ENCODE measurements around the gene ABLIM2. TPM values are rescaled to one million over a fixed set of nuclear protein-coding genes. Genes with fewer than 3 reads are reported as not detected.

ABLIM2 gene
- polyA plus RNA-seq, 3 donors: 0.21 TPM; not detected in 2

DNA sequence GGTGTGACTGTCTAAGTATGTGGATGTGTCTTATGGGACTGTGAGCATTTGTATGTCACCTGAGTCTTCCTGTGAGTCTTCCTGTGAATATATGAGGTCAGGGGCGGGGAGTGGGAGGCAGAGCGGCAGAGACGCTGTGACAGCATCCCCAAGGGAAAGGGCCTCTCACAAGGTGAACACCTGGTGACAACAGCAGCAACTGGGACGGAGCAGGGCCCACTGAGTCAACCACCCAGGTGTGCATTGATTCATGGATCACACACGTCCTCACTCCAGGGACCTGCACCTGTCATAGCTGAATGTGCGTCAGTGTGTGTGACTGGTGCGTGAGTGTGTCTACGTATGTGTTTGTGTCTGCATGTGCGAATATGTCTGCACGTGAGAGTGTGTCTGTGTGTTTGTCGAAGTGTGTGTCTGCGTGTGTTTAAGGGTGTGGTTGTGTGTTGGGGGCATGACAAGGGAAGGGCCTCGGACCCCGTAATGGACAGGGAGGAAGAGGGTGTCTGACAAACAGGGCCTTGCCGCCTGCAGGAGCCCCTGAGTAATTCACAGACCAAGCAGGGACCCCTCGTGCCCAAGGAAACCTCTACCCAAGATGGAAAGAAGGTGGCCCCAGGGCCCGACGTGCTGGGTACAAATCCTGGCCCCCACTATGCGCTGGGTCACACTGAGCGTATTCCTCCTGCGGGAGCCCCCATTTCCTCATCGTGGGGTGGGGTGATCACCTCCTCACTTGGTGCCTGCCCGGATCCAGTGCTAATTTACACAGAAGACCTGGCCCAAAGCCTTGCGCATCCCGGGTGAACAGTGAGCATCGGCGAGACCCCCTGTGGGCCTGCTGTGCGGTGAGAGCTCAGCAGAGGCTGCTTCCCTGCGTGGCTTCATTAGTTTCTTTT, 76.7 kb downstream of the ABLIM2 start:
- no peaks in the 10 kb centered on the region for H3K36me3 ChIP-seq (replicated peaks in 1 of 2; ENCODE audit: control insufficient read depth in 1 of 2, insufficient read depth in 2 of 2, low read length in 2 of 2)
- TF ChIP-seq, protein P1, sequence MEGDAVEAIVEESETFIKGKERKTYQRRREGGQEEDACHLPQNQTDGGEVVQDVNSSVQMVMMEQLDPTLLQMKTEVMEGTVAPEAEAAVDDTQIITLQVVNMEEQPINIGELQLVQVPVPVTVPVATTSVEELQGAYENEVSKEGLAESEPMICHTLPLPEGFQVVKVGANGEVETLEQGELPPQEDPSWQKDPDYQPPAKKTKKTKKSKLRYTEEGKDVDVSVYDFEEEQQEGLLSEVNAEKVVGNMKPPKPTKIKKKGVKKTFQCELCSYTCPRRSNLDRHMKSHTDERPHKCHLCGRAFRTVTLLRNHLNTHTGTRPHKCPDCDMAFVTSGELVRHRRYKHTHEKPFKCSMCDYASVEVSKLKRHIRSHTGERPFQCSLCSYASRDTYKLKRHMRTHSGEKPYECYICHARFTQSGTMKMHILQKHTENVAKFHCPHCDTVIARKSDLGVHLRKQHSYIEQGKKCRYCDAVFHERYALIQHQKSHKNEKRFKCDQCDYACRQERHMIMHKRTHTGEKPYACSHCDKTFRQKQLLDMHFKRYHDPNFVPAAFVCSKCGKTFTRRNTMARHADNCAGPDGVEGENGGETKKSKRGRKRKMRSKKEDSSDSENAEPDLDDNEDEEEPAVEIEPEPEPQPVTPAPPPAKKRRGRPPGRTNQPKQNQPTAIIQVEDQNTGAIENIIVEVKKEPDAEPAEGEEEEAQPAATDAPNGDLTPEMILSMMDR (IDR thresholded peaks at IDR 0.05): no peak
- H3K9ac ChIP-seq (ENCODE audit: insufficient read depth, low read length, poor library complexity, severe bottlenecking): no peak overlapping the region
- intact Hi-C loops (cut with micrococcal nuclease): no loop called here
- H3K36me3 Mint-ChIP-seq: no peaks in the 10 kb centered on the region
- no peak overlapping the region for H3K4me2 ChIP-seq (replicated peaks; ENCODE audit: extremely low read depth, low read length, poor library complexity, severe bottlenecking)
- no peak overlapping the region for H3K27ac ChIP-seq (ENCODE audit: low read depth in 1 of 2, low read length in 2 of 2)
- no peaks in the 10 kb centered on the region for H3K4me1 ChIP-seq (ENCODE audit: control insufficient read depth in 1 of 2, insufficient read depth in 2 of 2, low read length in 2 of 2)
- no peak overlapping the region for H3K4me3 ChIP-seq (replicated peaks in 1 of 3; ENCODE audit: low read depth in 2 of 3, low read length in 3 of 3)
- H3K9me3 Mint-ChIP-seq: no peaks in the 10 kb centered on the region
- no peak overlapping the region for H3K27ac Mint-ChIP-seq
- H3K27me3 Mint-ChIP-seq (ENCODE audit: low read depth in 3 of 3): peaks cover 6 to 25% (median 20%) of the 10 kb centered on the region in 3 donors
- no peak for DNase-seq
- peaks cover 0 to 4% of the 10 kb centered on the region in 2 donors for H3K27me3 ChIP-seq (ENCODE audit: control insufficient read depth in 2 of 2, insufficient read depth in 2 of 2, low read length in 2 of 2)
- H3K79me2 ChIP-seq (ENCODE audit: insufficient read depth, low read length): no peaks in the 10 kb centered on the region
- H2AFZ ChIP-seq (ENCODE audit: insufficient read depth, low read depth, low read length, poor library complexity, severe bottlenecking): no peak overlapping the region
- H3K9me3 ChIP-seq (replicated peaks in 1 of 2; ENCODE audit: control insufficient read depth in 1 of 2, insufficient read depth in 1 of 2, low read length in 2 of 2): no peaks in the 10 kb centered on the region
- 86% methylated on average over 28 of the region's 29 CpGs for WGBS (ENCODE audit: insufficient coverage)
- no peak overlapping the region for H3K4me3 Mint-ChIP-seq
- H3K4me1 Mint-ChIP-seq: no peaks in the 10 kb centered on the region
- H4K20me1 ChIP-seq (ENCODE audit: insufficient read depth, low read length): no peaks in the 10 kb centered on the region

DNA sequence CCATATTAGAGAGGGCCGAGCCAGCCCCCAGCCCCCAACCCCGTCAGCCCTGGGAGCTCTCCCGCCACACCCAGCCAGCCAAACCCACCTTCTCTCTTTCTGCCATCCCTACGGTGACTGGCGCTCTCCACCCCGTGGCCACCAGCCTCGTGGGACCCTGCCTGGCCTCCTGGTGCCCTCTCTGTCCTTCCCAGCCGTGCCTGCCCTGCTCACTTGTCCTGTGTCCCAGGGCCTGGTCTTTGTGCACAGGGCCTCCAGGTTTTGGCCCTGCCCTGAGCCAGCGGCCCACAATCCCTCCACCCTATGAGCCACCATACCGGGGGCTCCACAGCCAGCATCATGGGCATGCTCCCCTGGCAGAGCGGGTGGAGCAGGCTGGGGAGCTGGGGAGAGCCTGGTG, 77.4 kb downstream of the ABLIM2 start:
- no peaks in the 10 kb centered on the region for H3K4me1 ChIP-seq (ENCODE audit: control insufficient read depth in 1 of 2, insufficient read depth in 2 of 2, low read length in 2 of 2)
- H3K4me1 Mint-ChIP-seq: no peaks in the 10 kb centered on the region
- H3K79me2 ChIP-seq (ENCODE audit: insufficient read depth, low read length): no peaks in the 10 kb centered on the region
- H2AFZ ChIP-seq (ENCODE audit: insufficient read depth, low read depth, low read length, poor library complexity, severe bottlenecking): no peak overlapping the region
- H3K9me3 Mint-ChIP-seq: no peaks in the 10 kb centered on the region
- TF ChIP-seq, protein P1 (IDR thresholded peaks at IDR 0.05): no peak
- intact Hi-C loops (cut with micrococcal nuclease): no loop called here
- WGBS (ENCODE audit: insufficient coverage): 85% methylated on average over 10 of the region's 11 CpGs
- no peaks in the 10 kb centered on the region for H3K36me3 ChIP-seq (replicated peaks in 1 of 2; ENCODE audit: control insufficient read depth in 1 of 2, insufficient read depth in 2 of 2, low read length in 2 of 2)
- no peaks in the 10 kb centered on the region for H3K9me3 ChIP-seq (replicated peaks in 1 of 2; ENCODE audit: control insufficient read depth in 1 of 2, insufficient read depth in 1 of 2, low read length in 2 of 2)
- no peak for DNase-seq
- H3K36me3 Mint-ChIP-seq: no peaks in the 10 kb centered on the region
- H3K9ac ChIP-seq (ENCODE audit: insufficient read depth, low read length, poor library complexity, severe bottlenecking): no peak overlapping the region
- no peak overlapping the region for H3K4me3 Mint-ChIP-seq
- H3K27me3 ChIP-seq (ENCODE audit: control insufficient read depth in 2 of 2, insufficient read depth in 2 of 2, low read length in 2 of 2): peaks cover 0 to 4% of the 10 kb centered on the region in 2 donors
- H3K27ac Mint-ChIP-seq: no peak overlapping the region
- peaks cover 6 to 25% (median 20%) of the 10 kb centered on the region in 3 donors for H3K27me3 Mint-ChIP-seq (ENCODE audit: low read depth in 3 of 3)
- no peaks in the 10 kb centered on the region for H4K20me1 ChIP-seq (ENCODE audit: insufficient read depth, low read length)
- no peak overlapping the region for H3K4me3 ChIP-seq (replicated peaks in 1 of 3; ENCODE audit: low read depth in 2 of 3, low read length in 3 of 3)
- H3K27ac ChIP-seq (ENCODE audit: low read depth in 1 of 2, low read length in 2 of 2): no peak overlapping the region
- H3K4me2 ChIP-seq (replicated peaks; ENCODE audit: extremely low read depth, low read length, poor library complexity, severe bottlenecking): no peak overlapping the region
